T-helper 22 cell (primary cell): ENCODE data around the gene CEP164.
"Not testable (repeated sequence)": the region's sequence is repeated elsewhere in the genome, so short reads cannot be mapped to it uniquely, and the experiment has no call there.

ENCODE experiments used
- DNase-seq: peaks from one replicate; pipeline ENCODE4 v3.0.0-alpha.2; 2020; ENCODE audit warnings: low read depth

Gene CEP164

GRCh38 chr11:117441146-117441975 lies 113.7 kb downstream of the CEP164 start:
- DNase-seq, result no peak

DNA sequence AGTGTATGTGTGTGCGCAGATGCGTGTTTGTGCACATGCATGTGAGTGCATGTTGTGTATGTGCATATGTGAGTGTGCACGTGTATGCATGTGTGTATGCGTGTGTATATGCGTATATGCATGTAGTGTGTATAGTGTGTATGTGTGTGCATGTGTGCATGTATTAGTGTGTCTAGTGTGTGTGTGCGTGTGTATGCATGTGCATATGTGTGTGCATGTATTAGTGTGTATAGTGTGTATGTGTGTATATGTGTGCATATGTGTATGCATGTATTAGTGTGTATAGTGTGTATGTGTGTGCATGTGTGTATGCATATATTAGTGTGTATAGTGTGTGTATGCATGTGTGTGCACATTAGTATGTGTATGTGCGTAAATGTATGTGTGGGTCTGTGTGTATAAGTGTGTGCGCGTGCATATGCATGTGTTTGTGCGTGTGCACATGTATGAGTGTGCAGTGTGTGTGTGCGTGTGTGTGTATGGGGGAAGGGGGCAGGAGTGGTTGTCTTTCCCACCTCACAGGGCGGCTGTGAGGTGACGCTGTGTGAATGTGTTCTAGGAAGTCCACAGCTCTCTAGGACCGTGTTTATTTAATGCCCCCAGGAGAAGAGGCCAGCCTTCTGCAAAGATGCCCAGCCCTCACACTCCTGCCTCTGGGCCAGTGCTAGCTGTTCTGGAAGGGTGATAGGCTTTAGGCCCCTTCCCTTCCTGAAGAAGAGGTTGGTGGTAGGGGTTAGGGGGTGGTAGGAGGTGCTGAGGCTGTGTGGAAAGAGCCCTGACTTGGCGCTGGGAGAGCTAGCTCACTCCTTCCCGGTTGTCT lies 114.6 kb downstream of the CEP164 start:
- no peak for DNase-seq

DNA sequence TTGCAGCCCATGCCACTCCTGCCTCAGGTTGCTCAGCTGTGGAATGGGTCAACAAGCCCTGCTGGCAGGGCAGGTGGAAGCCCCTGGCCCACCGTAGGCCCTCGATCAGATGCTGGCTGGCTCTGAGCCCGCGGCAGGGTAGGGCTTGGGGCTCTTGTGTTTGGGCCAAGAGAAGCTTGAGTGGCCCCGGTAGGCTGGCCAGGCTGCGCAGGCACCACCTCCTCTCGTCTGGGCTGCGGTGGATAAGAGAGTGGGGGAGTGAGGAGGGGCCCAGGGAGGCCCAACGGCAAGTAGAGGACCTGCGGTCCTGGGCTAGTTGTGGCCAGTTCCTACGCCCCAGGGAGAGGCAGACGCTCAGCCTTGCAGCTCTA lies 115.2 kb downstream of the CEP164 start:
- no peak for DNase-seq

DNA sequence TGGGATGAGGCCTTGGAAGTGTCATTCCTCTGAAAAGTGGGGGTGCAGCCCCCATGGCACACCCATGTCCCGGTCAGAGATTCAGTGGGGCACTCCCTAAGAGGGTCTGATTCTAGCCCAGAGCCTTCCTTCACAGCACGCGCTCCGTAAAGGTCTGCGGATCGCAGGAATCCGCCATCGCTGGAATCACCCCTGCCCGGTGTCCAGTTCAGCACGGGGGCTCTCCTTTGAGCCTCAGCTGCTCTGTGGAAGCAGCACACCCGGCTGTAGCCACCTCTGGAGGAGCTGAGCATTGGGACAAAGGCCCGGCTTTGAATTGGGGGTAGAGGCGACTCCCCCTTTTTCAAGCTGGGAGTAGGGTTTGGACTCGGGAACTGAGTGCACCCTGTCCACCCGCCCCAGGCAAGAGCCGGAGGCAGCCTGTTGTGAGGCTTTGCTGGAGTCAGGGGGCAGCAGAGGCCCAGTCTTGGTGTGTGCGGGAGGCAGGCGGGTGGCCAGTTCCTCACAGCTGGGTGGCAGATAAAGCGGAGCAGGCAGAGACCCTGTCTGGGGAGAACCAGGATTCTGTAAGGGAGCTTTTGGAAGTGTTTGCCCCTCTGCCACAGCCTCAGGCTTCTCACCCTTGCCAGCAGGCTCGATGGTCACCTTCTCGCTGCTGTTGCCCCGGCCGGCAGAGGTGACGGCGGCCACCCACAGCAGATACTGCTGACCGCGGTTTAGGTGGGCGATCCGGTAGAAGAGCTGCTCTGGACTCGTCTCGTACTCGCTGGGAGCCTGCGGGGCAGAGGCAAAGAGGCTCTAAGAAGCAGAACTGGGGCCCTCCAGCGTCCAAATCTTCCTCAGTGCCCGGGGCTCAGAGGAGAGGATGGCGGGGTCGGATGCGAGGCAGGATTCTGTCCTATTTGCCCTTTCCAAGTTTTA lies 115.9 kb downstream of the CEP164 start:
- DNase-seq, result no peak

GRCh38 chr11:117444256-117444655 lies 116.6 kb downstream of the CEP164 start:
- no peak for DNase-seq

DNA sequence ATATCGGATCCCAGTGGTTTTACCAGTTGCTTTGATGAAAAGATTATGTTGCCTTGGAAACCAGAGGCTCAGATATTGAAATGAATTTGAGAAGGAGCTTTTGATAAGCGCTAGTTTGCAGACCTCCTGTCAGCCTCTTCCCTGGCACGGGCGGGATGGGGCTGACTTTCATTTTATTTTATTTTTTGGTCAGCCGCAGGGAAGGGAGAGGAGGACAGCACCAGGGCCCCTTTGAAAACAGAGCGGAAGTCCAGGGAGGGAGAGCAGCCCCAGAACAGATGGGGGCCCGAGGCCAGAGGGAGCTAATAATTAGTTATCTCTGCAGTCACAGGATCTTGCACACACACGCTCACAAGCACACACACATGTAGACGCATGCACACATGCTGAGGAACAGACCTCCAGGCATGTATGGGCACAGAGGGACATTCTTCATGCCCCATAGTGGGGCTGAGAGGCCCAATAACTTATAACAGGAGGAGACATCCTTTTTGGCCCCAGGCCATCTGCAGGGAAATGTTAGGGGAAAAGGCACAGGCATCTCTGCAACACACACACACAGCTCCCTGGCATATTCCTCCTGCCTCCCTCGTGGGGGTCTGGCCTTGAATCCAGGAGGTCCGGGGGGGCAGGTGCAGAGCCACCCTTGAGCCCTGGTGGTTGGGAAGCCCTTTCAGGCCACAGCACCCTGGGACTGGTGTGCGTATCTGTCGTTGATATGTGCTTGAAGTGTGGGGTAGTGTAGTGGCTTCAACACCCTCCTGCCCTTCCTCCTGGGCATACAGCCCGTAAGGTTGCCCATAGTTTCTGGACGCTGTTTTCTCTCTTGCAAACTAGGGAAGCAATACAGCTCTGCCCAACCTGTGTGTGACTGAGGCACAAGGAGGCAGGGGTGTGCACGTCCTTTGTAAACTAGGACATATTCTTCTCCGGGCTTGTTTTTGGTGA lies 117.3 kb downstream of the CEP164 start:
- DNase-seq, result no peak

DNA sequence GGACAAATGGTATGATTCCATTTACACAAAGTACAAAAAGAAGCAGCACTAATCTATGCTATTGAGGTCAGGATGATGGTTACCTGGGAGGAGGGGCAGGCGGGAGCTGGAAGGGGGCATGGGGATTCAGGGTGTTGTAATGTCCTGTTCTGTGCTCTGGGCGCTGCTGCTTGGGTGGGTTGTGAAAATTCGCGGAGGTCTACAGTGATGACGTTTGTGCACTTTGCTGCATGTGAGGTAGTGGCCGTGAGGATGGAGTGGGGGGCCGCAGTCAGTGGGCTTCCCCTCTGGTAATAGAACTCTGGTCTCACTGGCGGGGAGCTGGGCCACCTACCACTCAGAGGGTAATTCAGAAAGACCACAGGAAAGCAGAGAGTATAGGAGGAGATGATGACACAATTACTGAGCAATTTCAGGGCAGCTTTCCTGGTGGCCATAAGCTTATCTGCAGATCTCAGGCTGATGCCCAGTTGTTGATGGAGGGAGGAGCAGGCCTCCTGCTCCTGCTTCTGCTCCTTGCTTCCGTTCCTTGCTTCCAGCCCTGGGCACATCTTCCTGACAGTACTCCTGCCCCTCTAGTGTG lies 121.5 kb downstream of the CEP164 start:
- DNase-seq, result no peak

DNA sequence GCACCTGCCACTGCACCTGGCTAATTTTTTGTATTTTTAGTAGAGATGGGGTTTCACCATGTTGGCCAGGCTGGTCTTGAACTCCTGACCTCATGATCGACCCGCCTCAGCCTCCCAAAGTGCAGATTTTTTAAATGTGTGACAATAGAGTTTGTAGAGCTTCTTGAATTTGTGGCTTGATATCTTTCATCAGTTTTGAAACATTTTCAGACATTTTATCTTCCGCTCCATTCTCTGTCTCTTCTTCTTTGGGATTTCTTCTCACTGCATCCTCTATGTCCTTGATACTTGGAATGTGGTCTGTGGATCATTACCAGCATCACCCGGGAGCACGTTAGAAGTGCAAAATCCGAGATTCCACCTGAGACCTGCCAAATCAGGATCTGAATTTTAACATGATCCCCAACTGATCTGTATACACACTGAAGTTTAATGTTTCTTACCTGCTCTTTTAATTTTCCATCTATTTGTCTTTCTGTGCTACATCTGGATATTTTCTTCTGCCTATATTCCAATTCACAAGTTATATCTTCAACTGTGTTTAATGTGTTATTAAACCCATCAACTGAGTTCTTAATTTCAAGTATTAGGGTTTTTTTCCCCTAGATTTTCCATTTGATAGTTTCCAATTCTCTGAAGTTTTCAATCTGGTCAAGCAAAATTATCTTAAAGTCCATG lies 126.4 kb downstream of the CEP164 start:
- no peak for DNase-seq

DNA sequence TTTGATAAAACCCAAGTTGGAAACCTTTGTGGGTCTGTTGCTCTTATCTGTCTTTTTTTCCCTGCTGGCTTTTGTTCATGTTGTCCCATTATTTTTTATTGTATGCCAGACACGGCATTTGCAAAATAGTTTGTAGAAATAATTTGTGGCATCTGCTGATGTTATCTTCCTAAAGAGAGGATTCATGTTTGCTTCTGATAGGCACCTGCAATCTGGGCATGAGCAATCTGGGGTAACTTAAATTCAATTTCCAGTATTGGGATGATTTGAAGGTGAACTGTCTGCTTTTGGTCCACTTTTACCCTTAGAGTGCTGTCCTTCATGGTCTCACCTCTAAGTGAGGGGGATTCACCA lies 126.9 kb downstream of the CEP164 start:
- DNase-seq, result no peak

GRCh38 chr11:117456027-117456720 lies 128.5 kb downstream of the CEP164 start:
- DNase-seq, result no peak

GRCh38 chr11:117456721-117457029 lies 129.0 kb downstream of the CEP164 start:
- DNase-seq, result not testable (repeated sequence)

DNA sequence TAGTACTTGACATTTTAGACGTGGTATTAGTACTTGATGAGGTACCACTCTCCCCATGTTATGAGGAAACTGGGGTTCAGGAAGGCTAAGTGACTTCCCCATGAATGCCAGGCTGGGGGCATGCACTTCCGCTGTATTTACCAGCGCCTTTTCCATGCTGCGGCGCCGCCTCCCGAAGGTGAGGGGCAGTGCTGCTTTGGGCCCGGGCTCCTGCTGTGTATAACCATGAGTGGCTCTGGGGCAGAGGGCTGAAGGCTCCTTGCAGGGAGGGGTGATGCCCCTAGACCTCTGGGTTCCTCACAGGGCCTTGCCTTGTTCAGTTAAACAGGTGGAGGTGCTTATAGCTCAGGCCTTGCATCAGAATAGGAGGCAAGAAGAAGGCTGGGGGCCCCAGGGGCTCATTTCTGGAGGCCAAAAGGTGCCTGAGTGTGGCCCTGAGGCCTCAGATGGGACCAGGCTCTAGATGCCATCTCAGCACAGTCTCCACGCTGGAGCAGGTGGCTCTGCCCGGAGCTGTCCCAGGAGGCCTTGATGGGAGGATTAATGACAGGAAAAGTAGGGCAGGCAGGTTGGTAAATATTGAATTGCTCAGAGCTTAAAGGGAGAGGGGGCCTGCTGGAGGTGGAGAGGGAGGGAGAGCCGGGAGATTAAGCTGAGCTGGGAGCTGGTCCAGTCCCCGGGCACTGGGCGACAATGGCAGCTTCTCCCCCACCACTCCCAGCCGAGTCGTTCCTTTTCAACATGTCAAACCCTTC lies 129.6 kb downstream of the CEP164 start:
- DNase-seq, result no peak

DNA sequence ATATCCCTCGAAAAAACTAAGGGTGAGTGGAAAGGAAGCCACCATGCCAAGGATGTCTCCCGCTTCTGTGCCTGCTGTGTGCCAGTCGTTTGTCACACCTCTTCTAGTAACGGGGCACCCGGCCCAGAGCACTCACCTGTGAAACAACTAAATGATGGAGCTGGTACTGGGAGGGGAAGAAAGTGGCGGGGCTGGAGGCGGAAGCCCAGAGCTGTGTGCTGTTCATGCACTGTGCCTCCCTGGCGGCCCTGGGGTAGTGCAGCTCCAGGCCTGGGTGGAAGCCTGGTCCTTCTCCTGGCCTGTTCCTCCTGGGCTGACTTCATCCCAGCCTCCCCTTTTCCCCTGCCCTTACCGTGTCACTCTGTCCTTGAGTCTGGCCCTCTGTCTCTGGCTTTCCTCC lies 130.2 kb downstream of the CEP164 start:
- no peak for DNase-seq

- DNase-seq, result no peak
These were observed 130.8 kb downstream of the CEP164 start for GRCh38 chr11:117458275-117459122.

DNA sequence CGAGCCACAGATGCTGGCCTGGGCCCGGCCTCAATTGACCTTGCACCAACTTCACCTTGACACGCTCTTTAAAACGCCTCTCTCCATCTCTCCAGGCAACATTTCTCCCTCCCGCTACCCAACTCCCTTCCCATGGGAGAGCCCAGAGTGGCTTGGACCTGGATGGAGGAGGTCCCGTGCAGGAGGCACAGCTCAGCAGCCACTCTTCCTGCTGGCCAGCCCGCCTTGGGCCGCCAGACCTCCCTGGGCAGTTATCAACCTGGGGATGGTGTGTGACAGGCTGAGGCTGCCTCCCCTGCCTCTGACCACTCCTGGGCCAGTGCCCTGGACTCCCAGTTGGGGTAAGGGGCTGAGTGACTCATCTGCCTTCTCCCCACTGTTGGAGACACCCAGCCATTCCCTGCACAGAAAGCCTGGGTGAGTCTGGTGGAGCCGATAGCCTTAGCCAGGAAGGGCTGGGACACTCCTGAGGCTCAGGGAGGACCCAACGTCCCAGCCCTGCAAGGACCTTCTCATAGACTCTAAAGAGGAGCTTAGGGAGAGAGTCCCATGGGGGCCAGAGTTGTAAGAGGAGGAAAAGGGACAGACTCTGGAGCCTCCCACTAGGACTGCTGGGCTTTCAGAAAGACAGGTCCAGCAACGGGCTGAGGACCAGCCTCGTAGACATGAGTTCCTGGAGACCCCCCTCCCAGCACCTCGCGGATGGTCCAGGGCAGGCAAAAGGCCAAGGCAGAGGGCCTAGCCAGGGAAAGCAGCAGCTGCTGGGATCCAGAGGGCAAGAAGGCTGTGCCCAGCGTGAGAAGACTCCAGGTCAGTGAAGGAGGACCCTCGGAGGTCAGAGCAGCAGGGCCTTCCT lies 131.7 kb downstream of the CEP164 start:
- no peak for DNase-seq

GRCh38 chr11:117459979-117460300 lies 132.3 kb downstream of the CEP164 start:
- no peak for DNase-seq
